ENCODE measurements around the gene GALC.
A peak's percentile ranks its signal among the peaks of the same experiment; 100 is the strongest.

GALC gene

GRCh38 chr14:87888136-87888999 is 104.6 kb downstream of the GALC start:
- no peak overlapping the region for H3K4me3 ChIP-seq (ENCODE audit: low read depth, low read length)
- no peak for DNase-seq (ENCODE audit: low read depth, low spot score)
- TF ChIP-seq, protein P1, sequence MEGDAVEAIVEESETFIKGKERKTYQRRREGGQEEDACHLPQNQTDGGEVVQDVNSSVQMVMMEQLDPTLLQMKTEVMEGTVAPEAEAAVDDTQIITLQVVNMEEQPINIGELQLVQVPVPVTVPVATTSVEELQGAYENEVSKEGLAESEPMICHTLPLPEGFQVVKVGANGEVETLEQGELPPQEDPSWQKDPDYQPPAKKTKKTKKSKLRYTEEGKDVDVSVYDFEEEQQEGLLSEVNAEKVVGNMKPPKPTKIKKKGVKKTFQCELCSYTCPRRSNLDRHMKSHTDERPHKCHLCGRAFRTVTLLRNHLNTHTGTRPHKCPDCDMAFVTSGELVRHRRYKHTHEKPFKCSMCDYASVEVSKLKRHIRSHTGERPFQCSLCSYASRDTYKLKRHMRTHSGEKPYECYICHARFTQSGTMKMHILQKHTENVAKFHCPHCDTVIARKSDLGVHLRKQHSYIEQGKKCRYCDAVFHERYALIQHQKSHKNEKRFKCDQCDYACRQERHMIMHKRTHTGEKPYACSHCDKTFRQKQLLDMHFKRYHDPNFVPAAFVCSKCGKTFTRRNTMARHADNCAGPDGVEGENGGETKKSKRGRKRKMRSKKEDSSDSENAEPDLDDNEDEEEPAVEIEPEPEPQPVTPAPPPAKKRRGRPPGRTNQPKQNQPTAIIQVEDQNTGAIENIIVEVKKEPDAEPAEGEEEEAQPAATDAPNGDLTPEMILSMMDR (IDR thresholded peaks at IDR 0.05; ENCODE audit: low read depth, low read length): peak; percentile 53
- in situ Hi-C loops (cut with HindIII; ENCODE audit: low sequenced_read_pairs): no loop called here

- no peak for DNase-seq (ENCODE audit: low read depth, low spot score)
- TF ChIP-seq, protein P1 (IDR thresholded peaks at IDR 0.05; ENCODE audit: low read depth, low read length): no peak
- H3K4me3 ChIP-seq (ENCODE audit: low read depth, low read length): no peak overlapping the region
- in situ Hi-C loops (cut with HindIII; ENCODE audit: low sequenced_read_pairs): no loop called here
Observed at GRCh38 chr14:87883750-87884149, 109.2 kb downstream of the GALC start.

Data from astrocyte of the spinal cord (primary cell).